BE2C (cell line): ENCODE data around the gene HYOU1.
A peak's percentile ranks its signal among the peaks of the same experiment; 100 is the strongest.
"Not testable (repeated sequence)": the region's sequence is repeated elsewhere in the genome, so short reads cannot be mapped to it uniquely, and the experiment has no call there.

Experiments
- DNase-seq: peaks from one replicate; pipeline ENCODE4 v3.0.0-alpha.2; 2020
- H3K27me3 ChIP-seq: fragments of 250-450 bp; sonication (Bioruptor Pico); 2 replicates; pipeline ENCODE4 v1.5.1; 2020; ENCODE audit warnings: mild to moderate bottlenecking
- H3K36me3 ChIP-seq: fragments of 250-450 bp; sonication (Bioruptor Pico); 2 replicates; pipeline ENCODE4 v1.5.1; 2020; ENCODE audit warnings: mild to moderate bottlenecking
- H3K4me1 ChIP-seq: fragments of 250-450 bp; sonication (Bioruptor Pico); 2 replicates; pipeline ENCODE4 v1.5.1; 2020
- H3K4me3 ChIP-seq: 2 replicates; pipeline ENCODE4 v1.5.1; 2011; ENCODE audit warnings: low read depth, low read length
- H3K9me3 ChIP-seq: fragments of 250-450 bp; sonication (Bioruptor Pico); 2 replicates; pipeline ENCODE4 v1.5.1; 2020
- TF ChIP-seq, protein P1 (sequence below): IDR thresholded peaks from 2 replicates; pipeline ENCODE4 v1.5.1; 2012; ENCODE audit warnings: mild to moderate bottlenecking, low read depth, low read length

HYOU1 gene

DNA sequence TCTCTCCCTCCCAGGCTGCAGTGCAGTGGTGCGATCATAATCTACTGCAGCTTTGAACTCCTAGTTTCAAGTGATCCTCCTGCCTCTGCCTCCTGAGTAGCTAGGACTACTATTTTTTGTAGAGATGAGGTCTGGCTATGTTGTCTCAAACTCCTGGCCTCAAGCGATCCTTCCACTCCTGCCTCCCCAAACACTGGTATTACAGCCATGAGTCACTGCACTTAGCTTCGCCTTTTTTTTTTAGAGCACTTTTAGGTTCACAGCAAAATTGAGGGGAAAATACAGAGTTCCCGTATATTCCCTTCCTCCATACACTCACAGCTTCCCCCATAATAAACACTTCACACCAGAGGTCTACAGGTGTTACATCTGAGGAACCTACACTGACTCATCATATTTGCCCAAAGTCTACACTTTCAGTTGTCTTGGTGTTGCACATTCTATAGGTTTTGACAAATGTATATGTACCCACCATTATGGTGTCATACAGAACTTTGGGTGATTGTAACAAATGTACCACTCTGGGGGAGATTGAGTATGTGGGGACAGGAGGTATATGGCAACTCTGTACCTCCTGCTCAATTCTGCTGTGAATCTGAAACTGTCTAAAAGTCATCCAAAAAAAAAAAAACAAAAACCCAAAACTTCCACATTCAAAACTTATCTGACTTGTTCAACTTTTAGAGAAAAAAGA lies 15.0 kb downstream of the HYOU1 start:
- H3K4me3 ChIP-seq, result no peak overlapping the region
- peaks cover 11% of the 10 kb centered on the region for H3K36me3 ChIP-seq
- no peak for DNase-seq
- H3K4me1 ChIP-seq, result no peaks in the 10 kb centered on the region
- TF ChIP-seq, protein P1, sequence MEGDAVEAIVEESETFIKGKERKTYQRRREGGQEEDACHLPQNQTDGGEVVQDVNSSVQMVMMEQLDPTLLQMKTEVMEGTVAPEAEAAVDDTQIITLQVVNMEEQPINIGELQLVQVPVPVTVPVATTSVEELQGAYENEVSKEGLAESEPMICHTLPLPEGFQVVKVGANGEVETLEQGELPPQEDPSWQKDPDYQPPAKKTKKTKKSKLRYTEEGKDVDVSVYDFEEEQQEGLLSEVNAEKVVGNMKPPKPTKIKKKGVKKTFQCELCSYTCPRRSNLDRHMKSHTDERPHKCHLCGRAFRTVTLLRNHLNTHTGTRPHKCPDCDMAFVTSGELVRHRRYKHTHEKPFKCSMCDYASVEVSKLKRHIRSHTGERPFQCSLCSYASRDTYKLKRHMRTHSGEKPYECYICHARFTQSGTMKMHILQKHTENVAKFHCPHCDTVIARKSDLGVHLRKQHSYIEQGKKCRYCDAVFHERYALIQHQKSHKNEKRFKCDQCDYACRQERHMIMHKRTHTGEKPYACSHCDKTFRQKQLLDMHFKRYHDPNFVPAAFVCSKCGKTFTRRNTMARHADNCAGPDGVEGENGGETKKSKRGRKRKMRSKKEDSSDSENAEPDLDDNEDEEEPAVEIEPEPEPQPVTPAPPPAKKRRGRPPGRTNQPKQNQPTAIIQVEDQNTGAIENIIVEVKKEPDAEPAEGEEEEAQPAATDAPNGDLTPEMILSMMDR, result no peak
- no peaks in the 10 kb centered on the region for H3K27me3 ChIP-seq
- no peaks in the 10 kb centered on the region for H3K9me3 ChIP-seq

DNA sequence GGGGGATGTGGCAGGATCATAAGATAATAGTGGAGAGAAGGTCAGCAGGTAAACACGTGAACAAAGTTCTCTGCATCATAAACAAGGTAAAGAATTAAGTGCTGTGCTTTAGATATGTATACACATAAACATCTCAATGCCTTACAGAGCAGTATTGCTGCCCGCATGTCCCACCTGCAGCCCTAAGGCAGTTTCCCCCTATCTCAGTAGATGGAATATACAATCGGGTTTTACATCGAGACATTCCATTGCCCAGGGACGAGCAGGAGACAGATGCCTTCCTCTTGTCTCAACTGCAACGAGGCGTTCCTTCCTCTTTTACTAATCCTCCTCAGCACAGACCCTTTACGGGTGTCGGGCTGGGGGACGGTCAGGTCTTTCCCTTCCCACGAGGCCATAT lies 17.5 kb downstream of the HYOU1 start:
- not testable (repeated sequence) for DNase-seq, H3K27me3 ChIP-seq, H3K9me3 ChIP-seq, H3K4me3 ChIP-seq, H3K4me1 ChIP-seq, H3K36me3 ChIP-seq

DNA sequence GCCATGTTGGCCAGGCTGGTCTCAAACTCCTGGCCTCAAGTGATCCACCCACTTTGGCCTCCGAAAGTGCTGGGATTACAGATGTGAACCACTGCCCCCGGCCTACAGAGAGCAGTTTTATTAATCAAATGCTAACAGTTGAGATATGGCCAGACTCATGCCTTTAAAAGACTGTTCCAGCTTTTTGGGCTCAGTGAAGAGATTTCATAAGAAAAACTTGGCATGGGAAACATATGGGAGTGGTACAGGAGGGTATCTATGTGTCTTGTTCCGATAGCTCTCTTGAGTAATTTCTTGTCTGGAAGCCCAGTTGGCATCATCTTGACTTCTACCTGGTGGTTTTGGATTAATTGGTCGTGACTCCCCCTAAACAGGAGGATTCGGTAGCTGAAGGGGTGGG lies 18.1 kb downstream of the HYOU1 start:
- H3K27me3 ChIP-seq, result no peaks in the 10 kb centered on the region
- no peaks in the 10 kb centered on the region for H3K4me1 ChIP-seq
- DNase-seq, result no peak
- H3K36me3 ChIP-seq, result no peaks in the 10 kb centered on the region
- TF ChIP-seq, protein P1, result no peak
- no peaks in the 10 kb centered on the region for H3K9me3 ChIP-seq
- H3K4me3 ChIP-seq, result no peak overlapping the region

DNA sequence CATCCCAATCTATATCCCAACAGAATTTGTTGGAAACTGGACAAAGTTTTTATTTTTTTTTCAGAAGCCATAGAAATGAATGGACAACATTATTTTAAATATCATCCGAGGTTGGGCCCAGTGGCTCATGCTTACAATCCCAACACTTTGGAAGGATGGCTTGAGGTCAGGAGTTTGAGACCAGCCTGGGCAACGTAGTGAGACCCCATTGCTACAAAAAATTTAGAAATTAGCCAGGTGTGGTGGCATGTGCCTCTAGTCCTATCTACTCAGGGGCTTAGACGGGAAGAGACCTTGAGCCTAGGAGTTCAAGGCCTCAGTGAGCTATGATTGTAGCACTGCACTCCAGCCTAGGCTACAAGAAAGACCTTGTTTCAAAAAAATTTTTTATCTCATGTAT lies 22.2 kb downstream of the HYOU1 start:
- H3K36me3 ChIP-seq, result no peaks in the 10 kb centered on the region
- TF ChIP-seq, protein P1, result no peak
- no peaks in the 10 kb centered on the region for H3K27me3 ChIP-seq
- DNase-seq, result no peak
- H3K4me1 ChIP-seq, result no peaks in the 10 kb centered on the region
- H3K4me3 ChIP-seq, result no peak overlapping the region
- no peaks in the 10 kb centered on the region for H3K9me3 ChIP-seq

DNA sequence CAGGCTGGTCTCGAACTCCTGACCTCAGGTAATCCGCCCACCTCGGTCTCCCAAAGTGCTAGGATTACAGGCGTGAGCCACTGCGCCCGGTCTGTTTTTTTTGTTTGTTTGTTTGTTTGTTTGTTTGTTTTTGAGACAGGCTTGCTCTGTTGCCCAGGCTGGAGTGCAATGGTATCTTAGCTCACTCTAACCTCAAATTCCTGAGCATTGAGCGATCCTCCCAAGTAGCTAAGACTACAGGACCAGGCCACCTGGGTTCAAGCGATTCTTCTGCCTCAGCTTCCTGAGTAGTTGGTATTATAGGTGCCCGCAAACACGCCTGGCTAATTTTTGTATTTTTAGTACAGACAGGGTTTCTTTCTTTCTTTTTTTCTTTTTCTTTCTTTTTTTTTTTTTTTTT lies 23.6 kb downstream of the HYOU1 start:
- not testable (repeated sequence) for H3K36me3 ChIP-seq, H3K9me3 ChIP-seq, H3K27me3 ChIP-seq, H3K4me1 ChIP-seq, DNase-seq, H3K4me3 ChIP-seq

DNA sequence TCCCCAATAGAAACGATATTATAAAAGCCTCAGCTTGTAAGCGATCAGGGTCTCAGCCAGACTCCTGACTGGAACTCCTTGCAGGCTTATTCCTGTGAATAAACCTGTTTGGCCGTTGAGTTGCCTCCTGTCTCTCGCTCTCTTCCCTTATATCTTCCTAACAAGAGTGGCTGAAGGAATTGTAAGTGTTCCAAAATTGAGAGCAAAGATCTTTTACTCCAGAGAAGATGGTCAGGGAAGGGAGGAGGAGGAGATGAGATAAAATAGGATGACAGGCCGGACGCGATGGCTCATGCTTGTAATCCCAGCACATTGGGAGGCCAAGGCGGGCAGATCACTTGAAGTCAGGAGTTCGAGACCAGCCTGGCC lies 25.1 kb downstream of the HYOU1 start:
- Histone ChIP-seq H3K9me3 (no peaks in the 10 kb centered on the region), H3K4me1 (no peaks in the 10 kb centered on the region), H3K4me3 (no peak overlapping the region), H3K36me3 (0 out of 2 replicates have a peak, but pooled peaks cover 4% of the 10 kb centered on the region), H3K27me3 (no peaks in the 10 kb centered on the region)
- TF ChIP-seq, protein P1, result no peak
- no peak for DNase-seq

DNA sequence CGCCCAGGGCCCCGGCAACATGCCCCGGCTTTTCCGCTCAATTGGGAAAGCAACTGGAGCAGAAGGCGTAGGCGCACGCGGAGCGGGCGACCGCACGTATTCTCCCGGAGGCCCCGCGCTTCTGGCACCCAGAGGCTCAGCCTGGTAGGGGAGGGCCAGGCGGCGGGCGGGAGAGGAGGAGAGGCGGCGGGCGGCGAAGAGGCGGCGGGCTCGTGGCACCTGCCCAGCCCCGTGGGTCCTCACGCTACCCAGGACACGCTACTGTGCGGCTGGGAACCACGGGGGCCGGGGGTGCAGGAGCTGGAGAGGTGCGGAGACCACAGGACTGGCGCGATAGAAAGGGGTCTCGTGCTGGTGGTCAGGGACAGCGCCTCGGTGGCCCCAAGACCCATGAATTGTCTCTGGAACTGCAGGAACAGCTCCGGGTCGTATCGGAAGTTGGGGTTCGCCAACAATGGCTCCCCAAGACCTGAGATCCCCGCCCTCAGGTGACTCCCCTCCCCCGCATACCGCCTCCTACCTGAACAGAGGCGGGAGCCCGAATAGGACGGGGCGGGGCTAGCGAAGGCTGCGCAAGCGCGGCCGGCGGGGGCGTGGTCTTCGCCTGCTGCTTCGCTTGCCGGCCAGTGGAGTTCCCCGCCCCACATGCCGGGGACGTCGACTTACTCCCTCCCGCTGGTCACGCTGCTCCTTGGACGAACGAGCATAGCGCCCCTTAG lies 26.5 kb downstream of the HYOU1 start, which contains the start of gene SLC37A4:
TSS of gene SLC37A4 (minus strand) at position 549 of the 719 bp plus-strand sequence.
- Histone ChIP-seq H3K4me1 (no peaks in the 10 kb centered on the region), H3K4me3 (peak within 1 kb of the TSS; percentile 86), H3K27me3 (no peaks in the 10 kb centered on the region), H3K36me3 (peaks cover 11% of the 10 kb centered on the region; the same call in 1 of the 2 replicates), H3K9me3 (no peaks in the 10 kb centered on the region)
- TF ChIP-seq, protein P1, result peak; percentile 92
- DNase-seq, result peak; percentile 99
